Activated CD8-positive, alpha-beta memory T cell treated with anti-CD3 and anti-CD28 coated beads, Interleukin-2, amount 50 U/mL, for 4 hours (primary cell): ENCODE results near the gene DAAM2.

ENCODE experiments used
- DNase-seq: peaks from one replicate; pipeline ENCODE4 v3.0.0-alpha.2; 2020

DAAM2 gene

DNA sequence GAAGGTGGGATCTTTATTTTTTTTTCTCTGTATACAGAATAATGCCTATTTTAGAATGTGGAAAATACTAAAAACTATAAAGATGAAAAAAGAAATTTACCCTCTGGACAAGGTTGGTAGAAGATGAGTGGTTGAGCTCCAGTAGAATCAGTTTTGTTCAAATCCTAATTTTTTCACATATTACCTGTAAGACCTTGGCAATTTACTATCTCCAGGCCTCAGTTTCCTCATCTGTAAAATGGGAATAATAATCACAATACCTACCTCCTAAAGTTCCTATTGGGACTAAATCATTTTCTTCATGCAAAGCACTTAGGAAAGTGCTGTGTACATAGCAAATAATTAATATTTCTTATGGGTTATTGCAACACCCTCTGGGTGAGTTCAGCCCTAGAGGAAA is 28.4 kb downstream of the DAAM2 start:
- DNase-seq: no peak

DNA sequence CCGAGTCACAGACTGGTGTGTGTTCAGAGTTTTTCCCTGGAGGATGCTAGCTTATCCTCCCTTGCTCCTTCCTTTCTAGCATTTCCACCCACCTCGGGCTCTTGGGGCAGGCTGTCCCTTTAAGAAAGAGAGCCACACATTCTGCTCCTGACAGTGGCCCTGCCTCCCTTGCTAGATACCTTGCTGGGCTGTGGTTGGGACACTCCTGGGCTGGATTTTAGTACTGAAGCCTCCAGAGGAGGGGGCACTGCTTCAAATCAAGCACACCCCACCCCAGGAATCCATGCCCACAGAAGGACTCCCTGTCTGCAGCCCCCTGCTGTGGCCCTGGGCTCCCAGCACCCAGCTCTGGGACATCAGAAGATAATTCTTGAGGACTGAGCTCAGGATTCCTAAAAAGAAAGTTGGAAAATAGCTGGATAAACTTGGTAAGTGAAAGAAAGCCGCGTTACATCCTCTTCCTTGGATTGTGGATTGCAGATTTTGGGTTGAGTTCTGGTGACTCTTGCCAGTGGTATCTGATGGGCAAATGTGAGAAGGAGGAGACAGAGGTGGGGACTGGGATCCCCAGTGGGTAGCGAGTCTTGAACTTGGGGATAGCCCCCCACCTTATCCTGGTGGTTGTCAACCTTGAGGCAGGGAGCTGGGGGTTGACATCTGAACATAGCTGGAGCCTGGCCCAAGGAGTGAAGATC is 29.0 kb downstream of the DAAM2 start:
- DNase-seq: no peak

DNA sequence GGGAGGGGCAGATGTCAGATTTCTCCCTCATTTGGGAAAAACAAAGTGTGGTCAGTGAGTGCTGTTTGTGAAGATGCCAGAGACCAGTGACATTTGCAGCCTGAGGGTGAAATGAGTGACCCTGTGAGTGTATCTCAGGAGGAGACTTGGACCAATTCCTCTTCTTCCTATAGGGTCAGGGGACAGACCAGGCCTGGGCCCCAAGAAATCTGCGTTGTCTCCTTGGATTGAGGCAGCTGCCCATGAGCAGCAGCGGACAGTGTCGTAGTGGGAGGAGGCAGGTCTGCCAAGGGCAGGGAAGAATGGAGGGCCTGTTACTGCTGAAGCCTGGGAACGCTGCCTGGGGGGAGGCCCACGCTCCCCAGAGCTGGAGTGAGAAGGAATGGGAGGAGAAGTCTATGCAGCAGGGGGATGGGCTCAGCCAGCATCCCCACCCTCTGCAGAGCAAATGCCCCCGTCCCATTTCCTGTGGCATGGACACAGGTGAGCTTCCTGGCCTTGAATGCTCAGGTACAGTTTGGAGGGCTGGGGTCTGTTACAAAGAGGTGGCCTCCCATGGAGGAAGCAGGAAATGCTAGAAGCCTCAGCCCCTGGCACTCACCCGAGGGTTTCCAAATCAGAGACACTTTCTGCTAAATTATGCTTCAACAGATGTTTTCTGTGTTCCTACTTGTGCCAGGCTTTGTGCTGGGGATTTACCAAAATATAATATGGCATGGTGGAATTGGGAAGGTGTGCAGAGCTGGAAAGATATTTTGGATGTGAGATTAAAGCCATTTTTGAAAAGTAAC is 29.8 kb downstream of the DAAM2 start:
- no peak for DNase-seq

DNA sequence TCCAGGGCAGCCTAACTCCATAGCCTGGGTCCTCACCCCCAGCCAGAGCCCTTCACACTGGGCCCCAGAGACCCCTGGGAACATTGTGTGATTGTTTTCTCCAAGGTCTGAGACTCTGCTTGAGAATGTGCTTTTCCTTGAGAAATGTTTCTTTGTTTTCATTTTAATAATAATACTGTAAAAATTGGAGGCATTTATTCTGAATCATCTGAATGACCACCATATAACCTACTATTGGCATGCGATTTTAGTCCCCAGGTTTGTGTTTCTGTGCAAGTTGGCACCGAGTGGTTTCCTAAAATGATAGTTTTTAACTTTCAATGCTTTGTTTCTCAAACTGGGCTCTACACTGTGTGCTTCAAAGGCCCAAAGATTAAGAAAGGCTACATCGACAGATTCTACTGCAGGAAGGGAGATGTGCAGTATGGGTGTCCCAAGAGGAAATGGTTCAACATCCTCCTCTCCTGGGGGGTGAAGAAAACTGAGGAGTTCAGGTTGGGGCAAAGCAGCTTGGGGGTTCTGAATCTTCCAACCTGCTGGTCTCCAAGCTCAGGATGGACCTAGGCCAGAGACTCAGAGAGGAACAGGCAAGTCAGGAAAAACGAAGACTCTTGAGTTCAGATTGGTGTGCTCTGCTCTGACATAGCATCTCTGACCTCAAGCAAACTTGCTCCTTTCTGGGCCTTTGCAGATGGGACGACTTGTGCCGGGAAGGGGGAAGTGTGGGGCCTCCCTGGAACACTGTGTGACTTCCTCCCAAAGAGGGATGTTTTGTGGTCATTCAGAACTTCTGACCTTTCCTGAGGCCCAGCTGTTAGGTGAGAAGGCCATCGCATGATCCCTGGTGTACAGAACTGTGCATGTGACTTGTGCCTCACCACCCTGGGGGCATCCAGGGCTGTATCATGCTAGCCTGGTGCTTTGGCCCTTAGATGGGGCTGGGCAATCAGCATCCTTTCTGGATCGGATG is 31.0 kb downstream of the DAAM2 start:
- DNase-seq: no peak

DNA sequence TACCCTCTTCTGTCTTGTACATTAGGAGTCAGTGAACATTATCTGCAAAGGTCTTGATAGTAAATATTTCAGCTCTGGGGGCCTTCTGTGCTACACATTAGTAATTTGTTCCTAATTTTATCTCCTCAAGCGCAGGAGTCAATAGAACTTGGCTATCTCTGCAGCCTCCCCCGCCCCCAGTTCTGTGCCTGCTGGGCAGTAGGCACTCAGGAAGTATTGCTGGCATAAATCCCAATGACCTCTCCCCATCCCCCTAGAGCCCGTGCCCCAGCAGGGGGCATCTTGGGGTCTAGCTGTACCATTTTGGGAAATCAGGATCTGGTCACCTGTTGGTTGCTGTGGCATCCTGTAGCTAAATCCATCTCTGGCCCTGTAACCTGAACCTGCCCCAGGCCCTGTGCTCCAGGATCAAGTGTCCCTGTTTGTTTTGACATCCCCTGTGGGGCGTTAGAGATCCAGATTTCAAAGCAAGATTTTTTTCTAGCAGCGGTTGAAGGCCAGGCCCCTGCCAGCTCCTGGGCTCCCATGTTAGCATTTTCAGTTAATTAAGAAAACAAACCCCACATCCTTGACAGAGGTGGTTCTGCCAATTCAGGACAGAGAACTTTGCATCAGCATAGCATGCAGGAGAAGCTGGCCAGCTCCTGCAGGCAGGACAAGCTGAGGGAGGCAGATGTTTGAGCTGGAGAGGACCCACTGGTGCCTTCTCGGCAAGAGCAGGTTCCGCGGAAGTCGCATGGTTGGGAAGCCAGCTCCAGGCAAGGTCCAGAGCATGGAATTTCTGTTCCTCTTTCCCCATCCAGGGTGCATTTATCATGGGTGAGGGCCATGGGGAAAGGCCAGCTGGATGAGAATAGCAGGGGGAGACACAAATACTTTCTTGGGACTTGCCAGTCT is 32.1 kb downstream of the DAAM2 start:
- DNase-seq: no peak

DNA sequence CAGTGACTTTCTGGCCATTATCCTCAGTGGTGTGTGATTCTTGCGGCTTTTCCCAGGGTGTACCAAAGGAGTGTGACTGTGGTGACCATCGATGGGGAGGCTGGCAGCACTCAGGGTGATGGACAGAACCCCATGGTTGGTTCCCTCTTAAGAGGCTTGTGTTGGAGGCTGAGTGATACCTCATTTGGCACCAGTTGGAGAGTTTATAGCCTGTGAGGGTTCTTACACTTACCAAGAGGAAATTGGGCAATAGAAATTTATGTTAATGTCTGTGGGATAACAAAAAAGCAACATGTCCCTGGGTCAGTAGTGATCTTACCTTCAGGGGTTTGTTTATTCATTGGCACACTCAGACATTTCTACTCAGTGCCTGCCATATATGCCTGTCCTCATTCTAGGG is 37.2 kb downstream of the DAAM2 start:
- DNase-seq: no peak

DNA sequence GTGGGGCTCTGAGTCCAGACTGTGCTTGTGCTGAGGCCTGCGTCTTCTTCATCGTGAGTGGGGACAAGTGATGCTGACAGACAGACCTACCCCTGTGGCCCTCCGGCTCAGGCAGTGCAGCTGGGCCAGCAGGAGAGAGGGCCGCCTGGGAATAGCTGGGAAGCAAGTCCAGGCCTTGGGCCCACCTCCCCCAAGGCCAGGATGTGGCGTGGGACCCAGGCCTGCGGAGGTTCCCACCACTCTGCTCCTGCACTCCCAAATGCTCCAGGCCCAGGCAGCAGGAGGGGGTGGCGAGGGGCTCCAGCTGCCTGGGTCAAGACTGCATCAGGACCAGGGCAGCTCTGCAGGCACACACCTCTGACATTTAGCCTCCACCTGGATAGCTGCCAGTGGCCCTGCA is 38.3 kb downstream of the DAAM2 start:
- DNase-seq: no peak

DNA sequence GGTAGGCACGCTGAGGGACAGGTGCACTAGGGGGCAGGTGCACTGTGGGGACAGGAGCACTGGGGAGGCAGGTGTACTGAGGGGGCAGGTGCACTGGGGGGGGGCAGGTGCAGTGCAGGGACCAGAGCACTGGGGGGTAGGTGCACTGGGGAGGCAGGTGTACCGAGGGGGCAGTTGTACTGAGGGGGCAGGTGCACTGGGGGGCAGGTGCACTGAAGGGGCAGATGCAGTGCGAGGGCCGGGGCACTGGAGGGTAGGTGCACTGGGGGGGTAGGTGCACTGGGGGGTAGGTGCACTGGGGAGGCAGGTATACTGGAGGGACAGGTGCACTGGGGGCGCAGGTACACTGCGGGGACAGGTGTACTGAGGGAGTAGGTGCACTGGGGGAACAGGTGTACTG is 39.5 kb downstream of the DAAM2 start:
- DNase-seq: no peak

DNA sequence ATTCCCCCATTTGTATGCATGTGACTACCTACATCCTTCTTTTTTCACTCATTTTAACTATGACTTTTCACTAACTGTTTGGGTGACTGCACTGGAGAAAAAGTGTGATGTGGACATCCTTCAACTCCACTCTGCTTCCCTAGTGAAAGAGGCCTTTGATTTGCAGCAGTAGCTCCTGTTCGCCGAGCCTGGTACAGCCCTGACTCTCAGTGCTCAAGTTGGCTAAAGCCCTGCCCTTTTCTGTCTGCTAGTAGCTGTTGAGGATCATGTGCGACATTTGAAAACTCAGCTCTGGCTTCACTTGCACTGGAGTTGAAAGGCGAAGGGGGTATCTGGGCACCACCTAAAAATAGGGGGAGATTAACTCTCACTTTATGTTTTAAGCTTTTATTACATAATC is 42.1 kb downstream of the DAAM2 start:
- DNase-seq: no peak

DNA sequence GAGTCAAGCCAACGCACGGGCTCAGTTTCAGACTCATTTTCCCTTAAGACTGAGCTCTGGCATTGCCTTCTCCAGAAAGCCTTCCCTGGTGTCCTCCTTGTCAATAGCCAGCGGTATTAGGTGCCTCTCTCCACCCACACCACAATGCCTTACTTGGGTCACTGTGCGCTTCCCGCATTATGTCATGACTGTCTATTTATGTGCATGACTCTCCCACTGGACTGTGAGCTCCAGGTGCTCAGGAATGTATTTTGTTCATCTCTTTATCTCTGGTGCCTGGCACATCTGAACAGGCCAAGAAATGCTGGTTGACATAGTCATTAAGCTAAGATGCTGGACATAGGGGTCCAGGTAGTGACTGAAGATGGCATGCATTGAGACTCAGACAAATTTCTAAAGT is 42.7 kb downstream of the DAAM2 start:
- no peak for DNase-seq

DNA sequence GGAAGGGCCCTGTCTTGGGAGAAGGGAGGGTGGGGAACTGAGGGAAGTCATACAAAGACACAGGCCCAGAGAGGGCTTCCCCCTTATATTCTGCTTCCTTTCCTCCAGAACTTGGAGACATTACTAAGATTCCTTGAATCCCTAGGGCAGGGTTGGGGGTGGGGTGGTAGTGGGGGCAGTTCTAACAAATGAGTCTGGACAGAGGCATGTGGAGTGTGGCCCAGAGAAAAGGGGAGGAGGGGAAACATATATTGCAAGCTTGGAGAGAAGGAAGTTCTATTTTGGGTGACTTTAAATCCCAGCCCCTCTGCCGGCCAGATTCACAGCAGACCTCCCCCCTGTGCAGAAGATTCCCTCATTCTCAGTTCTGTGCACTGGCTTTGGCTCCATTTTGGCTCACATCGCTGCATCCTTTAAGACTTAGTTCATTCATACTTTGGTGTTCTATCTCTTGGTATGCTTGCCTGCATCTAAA is 43.7 kb downstream of the DAAM2 start:
- no peak for DNase-seq

DNA sequence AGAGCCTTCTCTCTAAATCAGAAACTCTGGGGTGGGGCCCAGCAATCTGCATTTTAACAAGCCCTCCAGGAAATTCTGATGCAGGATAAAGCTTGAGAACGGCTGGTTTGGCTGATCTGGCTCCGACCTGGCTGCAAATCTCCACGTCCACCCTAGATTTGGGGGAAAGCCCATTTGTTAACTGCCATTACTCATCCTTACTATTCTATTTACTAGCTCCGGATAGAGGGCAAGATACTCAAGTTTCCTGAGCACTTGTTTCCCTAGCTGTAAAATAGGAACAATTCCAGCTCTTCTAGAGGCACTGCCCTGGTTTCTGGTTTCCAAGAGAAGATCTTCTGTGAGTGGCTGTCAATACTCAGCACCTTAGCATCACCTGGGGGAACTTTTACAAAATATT is 44.4 kb downstream of the DAAM2 start:
- DNase-seq: no peak

DNA sequence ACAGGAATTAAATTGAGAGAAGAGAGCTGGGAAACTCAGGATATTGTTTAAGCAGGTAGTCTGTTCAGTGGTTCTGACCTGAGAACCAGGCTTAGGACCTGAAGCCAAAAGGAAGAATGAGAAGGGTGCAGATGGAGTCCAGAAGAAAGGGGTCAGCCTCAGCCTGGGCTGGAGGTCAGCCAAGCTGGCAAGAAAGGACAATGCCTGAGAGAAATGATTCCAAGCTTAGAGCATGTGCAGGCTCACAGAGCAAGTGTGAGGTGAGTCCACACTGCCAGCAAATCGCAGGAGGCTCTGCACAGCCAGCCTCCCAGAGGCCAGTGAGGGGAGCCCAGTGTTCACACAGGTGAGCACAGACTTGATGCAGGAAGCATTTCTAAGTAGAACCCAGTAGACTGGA is 47.3 kb downstream of the DAAM2 start:
- DNase-seq: no peak

DNA sequence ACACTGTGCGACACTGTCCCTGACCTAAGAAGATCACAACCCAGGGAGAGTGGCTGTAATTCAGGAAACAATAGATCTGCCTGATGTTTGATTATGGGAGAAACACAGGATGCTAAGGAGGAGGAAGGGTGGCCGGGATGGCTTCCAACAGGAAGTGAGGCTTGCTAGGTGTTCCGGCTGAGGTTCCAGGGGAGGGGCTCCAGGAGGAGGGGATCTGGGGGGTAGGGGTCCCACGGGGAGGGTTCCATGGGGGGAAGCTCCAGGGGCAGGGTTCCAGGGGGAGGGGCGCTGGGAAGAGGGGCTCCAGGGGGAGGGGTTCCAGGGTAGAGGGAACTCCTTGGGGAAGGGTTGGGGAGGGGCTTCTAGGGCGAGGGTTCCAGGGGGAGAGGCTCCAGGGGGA is 48.6 kb downstream of the DAAM2 start:
- DNase-seq: no peak

DNA sequence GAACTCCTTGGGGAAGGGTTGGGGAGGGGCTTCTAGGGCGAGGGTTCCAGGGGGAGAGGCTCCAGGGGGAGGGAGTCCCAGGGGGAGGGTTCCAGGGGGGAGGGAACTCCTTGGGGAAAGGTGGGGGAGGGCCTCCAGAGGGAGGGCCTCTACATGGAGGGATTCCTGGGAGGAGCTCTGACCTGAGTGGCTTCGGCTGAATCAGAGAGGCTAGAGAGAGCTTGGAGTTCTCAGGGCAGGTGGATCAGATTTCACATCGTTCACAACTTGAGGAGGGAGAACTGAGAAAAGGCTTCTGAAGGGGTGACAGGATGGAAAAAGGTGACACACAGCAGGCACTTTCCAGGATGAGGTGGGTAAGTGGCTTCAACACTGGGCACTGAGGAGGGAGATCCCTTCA is 49.1 kb downstream of the DAAM2 start:
- DNase-seq: no peak

DNA sequence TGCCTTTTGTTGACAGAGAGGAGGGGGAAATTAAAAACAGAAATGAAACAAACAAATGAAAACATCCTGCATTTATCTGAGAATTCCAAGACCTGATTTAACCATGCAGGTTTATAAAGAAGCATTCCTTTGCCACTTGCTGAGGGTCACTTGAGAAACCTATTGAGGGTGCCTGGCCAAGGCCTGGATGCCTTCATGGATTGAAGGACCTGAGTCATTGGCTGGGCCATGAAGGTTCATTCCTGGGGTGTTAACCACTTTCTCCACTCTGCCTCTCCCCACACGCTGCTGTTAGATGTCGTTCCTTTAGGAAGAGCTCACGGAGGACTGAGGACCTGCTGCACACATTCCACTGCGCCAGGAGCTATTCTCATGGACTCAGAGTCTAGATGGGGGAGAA is 49.7 kb downstream of the DAAM2 start:
- DNase-seq: no peak

DNA sequence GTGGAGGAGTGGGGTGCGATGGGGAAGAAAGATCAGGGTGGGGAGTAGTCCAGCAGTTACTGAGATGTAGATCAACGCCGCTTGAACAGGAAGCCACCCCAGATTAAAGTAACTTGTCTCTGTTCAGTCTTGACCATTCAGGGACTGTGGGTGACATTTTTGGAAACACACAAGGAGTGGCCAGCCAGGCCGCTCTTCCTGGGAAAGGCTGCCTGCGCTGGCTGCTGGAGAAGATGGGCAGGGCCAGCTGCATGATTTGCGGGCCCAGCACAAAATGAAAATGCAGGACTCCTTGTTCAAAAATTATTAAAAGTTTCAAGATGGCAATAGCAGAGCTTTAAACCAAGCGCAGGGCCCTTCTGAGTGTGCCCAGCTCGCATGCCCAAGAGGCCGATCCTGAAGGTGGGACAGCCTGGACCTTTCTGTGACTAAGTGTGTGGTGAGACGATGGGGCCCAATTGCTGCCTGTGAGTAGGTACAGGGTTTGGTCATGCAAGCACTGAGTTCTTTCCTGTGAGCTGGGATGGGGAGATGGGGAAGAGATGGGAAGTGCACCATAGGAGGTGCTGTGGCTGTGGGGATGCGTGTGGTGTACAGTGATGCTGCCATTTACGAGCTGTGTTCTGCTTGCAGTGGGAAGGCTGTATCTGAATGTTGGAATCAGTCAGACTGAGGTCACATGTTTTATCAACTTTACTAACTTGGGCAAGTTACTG is 51.3 kb downstream of the DAAM2 start:
- no peak for DNase-seq

DNA sequence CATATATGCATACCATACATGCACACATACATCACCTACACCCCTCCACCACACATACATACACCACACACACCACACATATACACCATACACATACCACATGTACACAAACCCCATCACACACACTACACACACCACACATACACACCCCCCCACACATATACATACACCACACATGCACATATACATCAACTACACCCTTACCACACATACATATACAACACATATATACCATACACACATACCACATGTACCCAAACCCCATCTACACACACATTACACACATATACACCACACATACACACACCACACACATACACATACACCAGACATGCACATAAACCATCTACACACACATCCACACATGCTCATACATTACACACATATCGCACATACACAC is 52.7 kb downstream of the DAAM2 start:
- DNase-seq: no peak

DNA sequence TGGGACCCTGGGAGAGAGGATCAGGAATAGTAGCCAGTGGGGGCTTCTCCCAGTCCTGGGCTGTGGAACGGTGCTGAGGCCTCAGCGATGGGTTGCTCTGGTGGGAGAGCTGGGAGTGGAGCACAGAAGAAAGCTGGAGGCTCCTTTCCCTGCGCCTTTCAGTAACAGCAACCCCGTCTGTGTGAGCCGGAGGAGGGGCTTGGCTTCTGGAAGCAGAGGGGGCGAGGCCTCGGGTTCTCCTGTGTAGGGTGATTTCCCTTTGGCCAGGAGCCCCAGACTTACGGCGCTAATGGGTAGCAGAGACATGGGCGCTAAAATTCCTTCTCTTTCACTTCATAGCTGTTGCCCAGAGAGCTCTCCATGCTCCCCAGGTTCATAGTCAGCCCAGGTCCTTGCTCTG is 55.0 kb downstream of the DAAM2 start:
- DNase-seq: no peak

DNA sequence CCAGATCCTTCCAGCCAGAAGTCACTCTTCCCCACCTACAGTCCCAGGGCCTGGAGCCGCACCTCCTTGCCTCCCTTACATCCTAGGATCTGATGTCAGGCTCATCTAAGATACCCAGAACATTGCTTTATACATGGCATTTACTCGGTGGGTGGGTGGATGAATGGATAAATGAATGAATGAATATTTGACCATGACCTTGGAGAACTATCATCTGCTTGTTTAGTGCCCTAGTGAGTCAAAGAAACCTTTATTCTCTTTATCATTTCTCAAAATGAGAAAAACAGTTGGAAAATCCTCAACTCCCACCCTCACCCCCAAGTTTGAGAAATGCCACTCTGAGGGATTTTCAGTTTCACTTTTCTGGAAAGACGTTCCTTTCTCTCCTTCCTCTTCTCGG is 56.0 kb downstream of the DAAM2 start:
- DNase-seq: no peak

DNA sequence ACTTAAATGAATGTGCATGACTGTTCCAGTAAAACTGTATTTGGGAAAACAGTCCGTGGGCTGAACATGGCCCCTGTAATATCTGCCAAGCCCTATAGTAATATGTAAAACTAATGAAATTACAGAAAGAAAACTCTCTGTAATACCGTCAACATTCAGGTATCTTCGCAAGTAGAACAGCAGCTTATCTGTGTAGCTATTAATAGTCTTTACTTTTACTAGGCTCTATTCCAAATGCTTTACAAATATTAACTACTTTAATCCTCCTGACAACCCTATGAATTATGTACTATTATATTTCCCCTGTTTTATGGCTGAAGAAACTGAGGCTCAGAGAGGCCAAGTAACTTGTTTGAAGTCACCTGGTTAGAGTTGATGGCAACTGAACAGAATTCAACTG is 57.1 kb downstream of the DAAM2 start:
- DNase-seq: no peak

DNA sequence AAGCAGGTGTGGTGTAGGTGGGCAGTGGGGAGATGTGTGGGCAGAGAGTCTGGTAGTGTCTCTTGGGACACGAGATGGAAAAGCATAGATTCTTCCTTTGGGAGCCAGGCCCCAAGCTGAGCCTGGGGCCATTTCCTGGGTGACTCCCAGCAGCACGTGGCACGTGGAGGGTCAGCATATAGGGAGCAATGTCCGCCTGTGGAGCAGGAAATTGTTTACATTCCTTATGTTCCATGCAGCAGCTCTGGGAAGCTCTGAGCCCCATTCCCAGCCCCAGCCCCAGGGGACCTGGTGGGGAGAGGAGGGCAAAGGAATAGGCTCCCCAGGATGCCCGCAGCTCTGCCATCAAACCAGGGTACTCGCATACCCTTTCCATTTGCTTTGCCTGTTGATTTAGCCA is 57.6 kb downstream of the DAAM2 start:
- no peak for DNase-seq
